ENCODE data around the gene CNTN4. TPM values are rescaled to one million over a fixed set of nuclear protein-coding genes. Genes with fewer than 3 reads are reported as not detected.

Gene CNTN4
- total RNA-seq, 4 donors from 2014 or later, result 47.7 to 106 (median 83.3) TPM

GRCh38 chr3:2390926-2391532 lies 292.4 kb downstream of the CNTN4 start:
- Histone ChIP-seq H3K4me1 (no peaks in the 10 kb centered on the region), H3K36me3 (no peaks in the 10 kb centered on the region), H3K4me3 (no peak overlapping the region), H3K9me3 (no peaks in the 10 kb centered on the region), H3K27ac (no peak overlapping the region), H3K27me3 (no peaks in the 10 kb centered on the region)
- WGBS, 2 donors, result 46 to 58% methylated on average over 2 of the region's 2 CpGs
- TF ChIP-seq POLR2A (IDR thresholded peaks at IDR 0.05) (no peak), CTCF (IDR thresholded peaks at IDR 0.05) (no peak), EP300 (IDR thresholded peaks at IDR 0.05) (no peak)
- no peak for DNase-seq (ENCODE audit: low spot score in 2 of 2)

- H3K4me1 ChIP-seq, result no peaks in the 10 kb centered on the region
- 70 to 83% methylated on average over 4 of the region's 4 CpGs for WGBS, 2 donors
- no peaks in the 10 kb centered on the region for H3K9me3 ChIP-seq
- no peak for DNase-seq (ENCODE audit: low spot score in 2 of 2)
- no peak overlapping the region for H3K27ac ChIP-seq
- no peaks in the 10 kb centered on the region for H3K36me3 ChIP-seq
- TF ChIP-seq POLR2A (IDR thresholded peaks at IDR 0.05) (no peak), CTCF (IDR thresholded peaks at IDR 0.05) (no peak), EP300 (IDR thresholded peaks at IDR 0.05) (no peak)
- no peak overlapping the region for H3K4me3 ChIP-seq
- H3K27me3 ChIP-seq, result no peaks in the 10 kb centered on the region
Observed at GRCh38 chr3:2391896-2392295, 293.2 kb downstream of the CNTN4 start.

- no peaks in the 10 kb centered on the region for H3K4me1 ChIP-seq
- H3K4me3 ChIP-seq, result no peak overlapping the region
- no peak overlapping the region for H3K27ac ChIP-seq
- TF ChIP-seq CTCF (IDR thresholded peaks at IDR 0.05) (no peak), POLR2A (IDR thresholded peaks at IDR 0.05) (no peak), EP300 (IDR thresholded peaks at IDR 0.05) (no peak)
- no peaks in the 10 kb centered on the region for H3K36me3 ChIP-seq
- WGBS, 2 donors, result 83 to 92% methylated on average over 3 of the region's 3 CpGs
- DNase-seq (ENCODE audit: low spot score in 2 of 2), result no peak
- no peaks in the 10 kb centered on the region for H3K9me3 ChIP-seq
- no peaks in the 10 kb centered on the region for H3K27me3 ChIP-seq
Observed at GRCh38 chr3:2392981-2393380, 294.3 kb downstream of the CNTN4 start.

GRCh38 chr3:2415083-2415482 lies 316.4 kb downstream of the CNTN4 start:
- Histone ChIP-seq H3K36me3 (no peaks in the 10 kb centered on the region), H3K27ac (no peak overlapping the region), H3K9me3 (no peaks in the 10 kb centered on the region), H3K4me1 (no peaks in the 10 kb centered on the region), H3K27me3 (no peaks in the 10 kb centered on the region), H3K4me3 (no peak overlapping the region)
- 76 to 89% methylated on average over 1 of the region's 1 CpG for WGBS, 2 donors
- no peak for DNase-seq (ENCODE audit: low spot score in 2 of 2)
- TF ChIP-seq EP300 (IDR thresholded peaks at IDR 0.05) (no peak), CTCF (IDR thresholded peaks at IDR 0.05) (no peak), POLR2A (IDR thresholded peaks at IDR 0.05) (no peak)

- H3K27ac ChIP-seq, result no peak overlapping the region
- no peak overlapping the region for H3K4me3 ChIP-seq
- no peak for TF ChIP-seq POLR2A (IDR thresholded peaks at IDR 0.05)
- TF ChIP-seq CTCF (IDR thresholded peaks at IDR 0.05), result no peak
- TF ChIP-seq EP300 (IDR thresholded peaks at IDR 0.05), result no peak
- WGBS, 2 donors, result 68 to 81% methylated on average over 3 of the region's 3 CpGs
- H3K4me1 ChIP-seq, result no peaks in the 10 kb centered on the region
- H3K36me3 ChIP-seq, result no peaks in the 10 kb centered on the region
- no peaks in the 10 kb centered on the region for H3K27me3 ChIP-seq
- peaks cover 0 to 11% (median 0%) of the 10 kb centered on the region in 4 donors for H3K9me3 ChIP-seq
- no peak for DNase-seq (ENCODE audit: low spot score in 2 of 2)
Observed at GRCh38 chr3:2420919-2421318, 322.3 kb downstream of the CNTN4 start.

All from tibial nerve (tissue), 4 donors.